K562 (cell line): Measurements from ENCODE around the gene ZBTB49. TPM values are rescaled to one million over a fixed set of nuclear protein-coding genes. Genes with fewer than 3 reads are reported as not detected.

ENCODE experiments used
- DPF2 ChIP-seq: fragments of 450-650 bp; IDR thresholded peaks from 2 replicates; pipeline ENCODE4 v1.6.1; 2016
- GABPA ChIP-seq: fragments of 200-800 bp; sonication (Bioruptor generic); conservative IDR thresholded peaks from 2 replicates; pipeline ENCODE4 v1.6.1; 2016; ENCODE audit warnings: low read depth, missing genetic modification characterization, missing compliant biosample characterization
- KHSRP ChIP-seq: fragments of 450-650 bp; IDR thresholded peaks from 2 replicates; pipeline ENCODE4 v1.6.1; 2017
- MCM7 ChIP-seq, 2 experiments: fragments of 450-650 bp; IDR thresholded peaks; 2 replicates each; pipeline ENCODE4 v1.6.1; 2016 to 2018
- MXI1 ChIP-seq: IDR thresholded peaks from 2 replicates; pipeline ENCODE4 v1.6.1; 2011; ENCODE audit warnings: low read depth, mild to moderate bottlenecking, improper control_type of control experiment, low read length
- POLR2AphosphoS5 ChIP-seq: IDR thresholded peaks from 2 replicates; pipeline ENCODE4 v1.6.1; 2011; ENCODE audit warnings: mild to moderate bottlenecking, low read depth, low read length, moderate library complexity; ENCODE audit not compliant: control insufficient read depth, insufficient read depth
- PRDM10 ChIP-seq: fragments of 450-650 bp; IDR thresholded peaks from 2 replicates; pipeline ENCODE4 v1.6.1; 2018; ENCODE audit not compliant: partially characterized antibody
- REST ChIP-seq, 2 experiments: fragments of 450-650 bp; formaldehyde crosslinking in 1 of 2; IDR thresholded peaks; 2 replicates each; pipeline versions ENCODE4 v1.4.0 to v1.6.1; 2014 to 2020; ENCODE audit warnings: mild to moderate bottlenecking in 2 of 2, borderline replicate concordance in 1 of 2, low read depth in 1 of 2
- SIN3B ChIP-seq: fragments of 450-650 bp; IDR thresholded peaks from 2 replicates; pipeline ENCODE4 v1.6.1; 2017; ENCODE audit warnings: low read depth, mild to moderate bottlenecking, moderate library complexity
- ZBTB12 ChIP-seq: fragments of 250-450 bp; sonication (Bioruptor Pico); IDR thresholded peaks from 2 replicates; pipeline ENCODE4 v1.4.0; 2020
- ZNF740 ChIP-seq, 3 experiments: fragments of 200-800 bp in 1 of 3; sonication (Bioruptor generic) in 1 of 3; sonication (generic) in 1 of 3; formaldehyde crosslinking in 1 of 3; IDR thresholded peaks; 2 replicates each; pipeline versions ENCODE4 v1.6.1 to v1.8.0; 2016 to 2022; ENCODE audit warnings: mild to moderate bottlenecking in 2 of 3, missing compliant biosample characterization in 2 of 3, missing genetic modification characterization in 2 of 3, missing genetic modification reagents in 1 of 3
- ZNF77 ChIP-seq: fragments of 250-450 bp; sonication (Bioruptor Pico); IDR thresholded peaks from 2 replicates; pipeline ENCODE4 v1.5.0; 2020
- polyA plus RNA-seq, 8 experiments: library from polyadenylated mRNA; depleted of rRNA in 4 of 8; stranded (reverse) in 5 of 8; unstranded in 3 of 8; fragments of >200 nt; fragmentation: Nextera tagmentation in 2 of 8; fragmentation: Illumina TruSeq in 1 of 8; extraction: Ambion mirVana in 2 of 8; extraction: Trizol in 1 of 8; gene quantifications; 2 replicates each; pipeline versions ENCODE4 v1.2.1 to v1.2.3, GENCODE V29; 2011 to 2014; ENCODE audit warnings: inconsistent platforms in 1 of 8, missing spikeins in 1 of 8
- total RNA-seq, 7 experiments: library from RNA; depleted of rRNA in 6 of 7; stranded (reverse); fragments of >200 nt in 6 of 7; fragmentation: Illumina TruSeq in 2 of 7; extraction: Trizol in 2 of 7; gene quantifications; 2 replicates each; pipeline versions ENCODE4 v1.2.1 to v1.2.3, GENCODE V29; 2011 to 2021; ENCODE audit warnings: low replicate concordance in 1 of 7

ZBTB49 gene
- total and polyA plus RNA-seq, 9 of the 15 experiments (the other 6 are each of a cell fraction or from before 2014, with no cell fraction given): 0.49 to 8.0 (median 4.2) TPM

- TF ChIP-seq PRDM10 (no peak), MXI1 (peak; percentile 81; the same call in 1 of the 2 replicates), MCM7 (IDR thresholded peaks at IDR 0.05) (no peak), POLR2AphosphoS5 (peak; percentile 61), ZBTB12 (CRISPR knock-in tag) (peak; percentile 69), SIN3B (no peak; the same call in 1 of the 2 replicates), DPF2 (no peak), REST (IDR thresholded peaks at IDR 0.05; ENCODE audit: borderline replicate concordance) (no peak), REST (CRISPR knock-in tag; IDR thresholded peaks at IDR 0.05; ENCODE audit: low read depth) (no peak), ZNF77 (CRISPR knock-in tag) (no peak), ZNF740 (CRISPR knock-in tag; IDR thresholded peaks at IDR 0.05) (0 out of 2 replicates have a peak, but pooled peaks have one; percentile 24), ZNF740 (tag; IDR thresholded peaks at IDR 0.05) (no peak), KHSRP (no peak), GABPA (peak; percentile 93)
These were observed at the start of gene ZBTB49, which contains the start of gene LYAR (continued) for GRCh38 chr4:4289941-4290850.
